Duodenal mucosa (tissue), 2 donors: ENCODE measurements around the gene MME.

Source experiments
- H3K27ac ChIP-seq: one replicate; pipeline ENCODE4 v1.7.0; 2013; ENCODE audit warnings: low read depth, low read length
- H3K27me3 ChIP-seq, 2 donors: one replicate each; pipeline ENCODE4 v1.7.0; 2013; ENCODE audit warnings: low read length in 2 of 2, control low read depth in 1 of 2; ENCODE audit not compliant: insufficient read depth in 2 of 2, control insufficient read depth in 1 of 2
- H3K36me3 ChIP-seq, 2 donors: one replicate each; pipeline ENCODE4 v1.7.0; 2013; ENCODE audit warnings: low read length in 2 of 2, control low read depth in 1 of 2; ENCODE audit not compliant: insufficient read depth in 2 of 2, control insufficient read depth in 1 of 2
- H3K4me1 ChIP-seq, 2 donors: one replicate each; pipeline ENCODE4 v1.7.0; 2013; ENCODE audit warnings: low read length in 2 of 2, control low read depth in 1 of 2; ENCODE audit not compliant: insufficient read depth in 2 of 2, control insufficient read depth in 1 of 2
- H3K4me3 ChIP-seq, 2 donors: one replicate each; pipeline ENCODE4 v1.7.0; 2013; ENCODE audit warnings: low read length in 2 of 2, low read depth in 1 of 2
- H3K9ac ChIP-seq, 2 donors: one replicate each; pipeline ENCODE4 v1.7.0; 2013; ENCODE audit warnings: low read length in 2 of 2, low read depth in 1 of 2
- H3K9me3 ChIP-seq, 2 donors: one replicate each; pipeline ENCODE4 v1.7.0; 2013; ENCODE audit warnings: low read length in 2 of 2, control low read depth in 1 of 2; ENCODE audit not compliant: control insufficient read depth in 1 of 2

MME gene

GRCh38 chr3:155161640-155162292, 81.6 kb downstream of the MME start:
- no peaks in the 10 kb centered on the region for H3K9me3 ChIP-seq
- H3K27ac ChIP-seq: no peak overlapping the region
- peaks cover 15 to 31% of the 10 kb centered on the region in 2 donors for H3K4me1 ChIP-seq
- no peak overlapping the region for H3K9ac ChIP-seq
- H3K36me3 ChIP-seq: no peaks in the 10 kb centered on the region
- no peak overlapping the region for H3K4me3 ChIP-seq
- no peaks in the 10 kb centered on the region for H3K27me3 ChIP-seq

GRCh38 chr3:155164306-155164705, 84.2 kb downstream of the MME start:
- Histone ChIP-seq H3K27me3 (no peaks in the 10 kb centered on the region), H3K4me1 (peaks cover 15 to 33% of the 10 kb centered on the region in 2 donors), H3K27ac (no peak overlapping the region), H3K9me3 (no peaks in the 10 kb centered on the region), H3K4me3 (no peak overlapping the region), H3K9ac (no peak overlapping the region), H3K36me3 (peaks cover 14 to 16% of the 10 kb centered on the region in 2 donors)

GRCh38 chr3:155166441-155166840, 86.3 kb downstream of the MME start:
- H3K27ac ChIP-seq: no peak overlapping the region
- no peaks in the 10 kb centered on the region for H3K9me3 ChIP-seq
- no peaks in the 10 kb centered on the region for H3K27me3 ChIP-seq
- peaks cover 15 to 33% of the 10 kb centered on the region in 2 donors for H3K4me1 ChIP-seq
- no peak overlapping the region for H3K9ac ChIP-seq
- H3K36me3 ChIP-seq: peaks cover 28 to 33% of the 10 kb centered on the region in 2 donors
- no peak overlapping the region for H3K4me3 ChIP-seq

GRCh38 chr3:155169197-155169596, 89.1 kb downstream of the MME start:
- no peak overlapping the region for H3K27ac ChIP-seq
- peaks cover 28 to 42% of the 10 kb centered on the region in 2 donors for H3K36me3 ChIP-seq
- H3K9ac ChIP-seq: no peak overlapping the region
- no peaks in the 10 kb centered on the region for H3K27me3 ChIP-seq
- no peaks in the 10 kb centered on the region for H3K9me3 ChIP-seq
- no peak overlapping the region for H3K4me3 ChIP-seq
- peaks cover 0 to 15% of the 10 kb centered on the region in 2 donors for H3K4me1 ChIP-seq

- no peaks in the 10 kb centered on the region for H3K9me3 ChIP-seq
- H3K36me3 ChIP-seq: peaks cover 25 to 32% of the 10 kb centered on the region in 2 donors
- no peak overlapping the region for H3K9ac ChIP-seq
- no peak overlapping the region for H3K4me3 ChIP-seq
- no peak overlapping the region for H3K27ac ChIP-seq
- peaks cover 0 to 17% of the 10 kb centered on the region in 2 donors for H3K4me1 ChIP-seq
- H3K27me3 ChIP-seq: no peaks in the 10 kb centered on the region
These were observed 93.7 kb downstream of the MME start for GRCh38 chr3:155173771-155174170.

- Histone ChIP-seq H3K36me3 (peaks cover 4 to 16% of the 10 kb centered on the region in 2 donors), H3K4me1 (peaks cover 0 to 25% of the 10 kb centered on the region in 2 donors), H3K9me3 (no peaks in the 10 kb centered on the region), H3K27me3 (no peaks in the 10 kb centered on the region), H3K4me3 (no peak overlapping the region), H3K27ac (no peak overlapping the region), H3K9ac (no peak overlapping the region)
These were observed 98.8 kb downstream of the MME start for GRCh38 chr3:155178810-155179436.

- Histone ChIP-seq H3K4me3 (no peak overlapping the region), H3K4me1 (peaks cover 0 to 25% of the 10 kb centered on the region in 2 donors), H3K27me3 (no peaks in the 10 kb centered on the region), H3K9me3 (no peaks in the 10 kb centered on the region), H3K36me3 (peaks cover 4 to 16% of the 10 kb centered on the region in 2 donors), H3K9ac (no peak overlapping the region), H3K27ac (no peak overlapping the region)
These were observed 99.3 kb downstream of the MME start for GRCh38 chr3:155179437-155179827.

- H3K4me3 ChIP-seq: no peak overlapping the region
- H3K27ac ChIP-seq: no peak overlapping the region
- H3K27me3 ChIP-seq: no peaks in the 10 kb centered on the region
- H3K9ac ChIP-seq: no peak overlapping the region
- peaks cover 4 to 16% of the 10 kb centered on the region in 2 donors for H3K36me3 ChIP-seq
- H3K9me3 ChIP-seq: no peaks in the 10 kb centered on the region
- peaks cover 0 to 19% of the 10 kb centered on the region in 2 donors for H3K4me1 ChIP-seq
These were observed 100.0 kb downstream of the MME start for GRCh38 chr3:155179966-155180757.

- peaks cover 4 to 16% of the 10 kb centered on the region in 2 donors for H3K36me3 ChIP-seq
- no peak overlapping the region for H3K9ac ChIP-seq
- H3K27me3 ChIP-seq: no peaks in the 10 kb centered on the region
- peaks cover 0 to 15% of the 10 kb centered on the region in 2 donors for H3K4me1 ChIP-seq
- H3K4me3 ChIP-seq: no peak overlapping the region
- H3K9me3 ChIP-seq: no peaks in the 10 kb centered on the region
- H3K27ac ChIP-seq: no peak overlapping the region
These were observed 102.3 kb downstream of the MME start for GRCh38 chr3:155182467-155182866.

- no peaks in the 10 kb centered on the region for H3K9me3 ChIP-seq
- no peak overlapping the region for H3K27ac ChIP-seq
- peaks cover 4 to 7% of the 10 kb centered on the region in 2 donors for H3K36me3 ChIP-seq
- H3K4me1 ChIP-seq: peaks cover 0 to 6% of the 10 kb centered on the region in 2 donors
- no peak overlapping the region for H3K9ac ChIP-seq
- H3K27me3 ChIP-seq: no peaks in the 10 kb centered on the region
- H3K4me3 ChIP-seq: no peak overlapping the region
These were observed 103.9 kb downstream of the MME start for GRCh38 chr3:155184011-155184410.
